Amniotic stem cell (primary cell): ENCODE results near the gene ATP6V1B1.
"Not testable (repeated sequence)": the region's sequence is repeated elsewhere in the genome, so short reads cannot be mapped to it uniquely, and the experiment has no call there.

ENCODE experiments used
- DNase-seq: peaks from one replicate; lab custom pipeline; 2025; lab: John Stamatoyannopoulos, UW

Gene ATP6V1B1

DNA sequence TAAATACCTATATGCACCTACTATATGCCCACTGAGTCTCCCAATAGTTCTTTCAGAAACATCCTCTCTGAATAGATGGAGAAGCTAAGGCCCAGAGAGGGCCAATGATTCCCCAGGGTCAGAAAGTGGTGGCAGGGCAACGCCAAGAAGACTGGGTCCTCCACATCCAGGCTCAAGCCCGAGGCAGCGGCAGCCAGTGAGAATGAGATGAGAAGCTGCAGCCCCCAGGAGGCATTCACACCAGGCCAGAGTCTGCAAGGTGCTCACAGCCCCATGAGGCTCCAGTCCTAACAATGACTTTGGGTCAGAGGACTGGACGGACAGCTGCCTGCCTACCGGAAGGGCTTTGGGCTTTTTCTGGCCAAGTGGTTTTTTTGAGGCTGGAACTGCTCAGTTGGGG, 55.4 kb downstream of the ATP6V1B1 start:
- no peak for DNase-seq

DNA sequence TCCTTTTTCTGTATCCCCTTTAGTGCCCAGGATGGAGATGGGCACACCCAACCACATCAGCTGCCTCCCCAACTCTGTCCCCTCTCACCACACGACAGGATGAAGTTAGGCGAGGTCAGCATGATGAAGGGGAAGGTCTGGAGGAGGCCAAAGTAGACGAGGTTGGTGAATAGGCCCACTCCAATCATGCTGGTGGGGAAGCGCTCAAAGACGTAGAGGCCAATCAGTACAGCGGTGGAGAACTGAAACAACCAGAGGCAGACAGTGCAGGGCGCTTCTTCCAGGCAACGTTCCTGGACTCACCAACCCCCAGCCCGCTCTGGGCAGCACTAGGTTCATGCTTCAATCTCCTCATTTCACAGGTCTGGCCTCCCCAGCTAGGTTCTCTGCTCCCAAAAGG, 56.0 kb downstream of the ATP6V1B1 start:
- no peak for DNase-seq

DNA sequence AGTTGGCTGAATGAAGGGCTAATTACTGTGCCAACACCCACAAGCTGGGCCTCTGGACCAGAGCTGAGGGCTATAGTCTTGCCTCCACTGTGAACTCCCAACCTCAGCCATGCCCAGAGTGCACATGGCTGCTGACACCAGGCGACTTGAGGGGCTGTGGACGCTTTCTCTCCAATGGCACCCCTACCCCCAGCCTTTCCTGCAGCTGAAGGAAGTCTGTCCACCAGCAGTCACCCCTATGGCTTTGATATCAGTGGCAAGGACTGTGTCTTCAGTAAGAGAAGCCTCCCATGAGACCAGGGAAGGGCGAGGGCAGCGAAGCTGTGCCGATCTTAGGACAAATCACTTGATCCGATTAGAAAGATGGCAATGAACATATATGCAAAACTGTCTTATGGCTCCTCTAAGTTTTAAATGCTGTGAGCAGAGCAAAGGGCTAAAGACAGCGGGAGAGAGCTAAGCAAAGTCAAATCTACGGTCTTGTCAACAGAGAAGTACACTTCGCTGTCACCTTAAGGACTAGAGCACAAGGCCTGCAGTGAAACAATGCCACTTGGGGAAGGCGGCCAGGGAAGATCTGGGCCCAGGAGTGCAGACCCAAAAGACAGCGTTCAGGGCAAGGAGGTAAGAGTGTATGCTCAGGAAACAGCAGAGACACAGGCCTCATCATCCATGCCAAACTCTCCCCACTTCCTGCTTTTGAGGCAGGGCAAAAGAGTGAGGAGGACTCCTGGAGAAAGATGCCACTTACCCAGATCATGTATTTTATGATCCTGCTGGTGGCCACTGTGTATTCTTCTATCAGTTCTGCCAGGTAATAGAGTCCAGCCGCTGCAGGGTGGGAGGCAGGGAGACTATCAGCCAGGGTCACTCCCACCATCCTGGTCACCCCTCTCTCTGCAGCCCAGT, 57.5 kb downstream of the ATP6V1B1 start:
- DNase-seq: no peak

DNA sequence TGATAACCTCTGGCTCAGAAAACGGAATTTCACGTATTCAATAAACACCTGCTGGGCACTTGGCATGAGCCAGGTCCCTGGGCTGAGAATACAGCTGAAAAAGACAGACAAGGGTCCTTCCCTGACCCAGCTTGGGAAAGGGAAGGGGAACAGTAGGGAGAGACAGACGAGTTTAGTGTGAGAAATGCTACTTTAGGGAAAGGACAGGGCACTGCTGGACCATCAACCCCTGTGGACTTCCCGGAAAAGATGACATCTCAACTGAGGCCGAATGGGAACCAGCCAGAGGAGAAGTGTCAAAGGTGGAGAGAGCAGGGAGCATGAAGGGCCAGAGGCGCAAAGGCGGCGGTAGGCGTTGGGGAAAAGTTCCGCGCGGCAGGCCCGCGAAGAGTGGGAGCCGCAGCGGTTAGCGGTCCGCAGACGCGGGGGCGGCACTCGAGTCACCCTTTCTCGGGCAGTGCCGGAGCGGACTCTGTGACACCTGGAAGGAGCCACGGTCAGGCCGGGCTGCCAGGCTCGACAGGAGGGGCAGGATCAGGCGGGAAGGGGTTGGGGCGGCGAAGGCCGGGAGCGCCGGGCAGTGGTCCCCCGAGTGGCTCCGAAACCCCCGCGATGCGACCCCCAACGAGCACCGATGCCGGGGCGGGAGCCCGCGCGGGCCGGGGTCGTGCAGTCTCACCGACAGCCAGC, 58.5 kb downstream of the ATP6V1B1 start:
- no peak for DNase-seq

DNA sequence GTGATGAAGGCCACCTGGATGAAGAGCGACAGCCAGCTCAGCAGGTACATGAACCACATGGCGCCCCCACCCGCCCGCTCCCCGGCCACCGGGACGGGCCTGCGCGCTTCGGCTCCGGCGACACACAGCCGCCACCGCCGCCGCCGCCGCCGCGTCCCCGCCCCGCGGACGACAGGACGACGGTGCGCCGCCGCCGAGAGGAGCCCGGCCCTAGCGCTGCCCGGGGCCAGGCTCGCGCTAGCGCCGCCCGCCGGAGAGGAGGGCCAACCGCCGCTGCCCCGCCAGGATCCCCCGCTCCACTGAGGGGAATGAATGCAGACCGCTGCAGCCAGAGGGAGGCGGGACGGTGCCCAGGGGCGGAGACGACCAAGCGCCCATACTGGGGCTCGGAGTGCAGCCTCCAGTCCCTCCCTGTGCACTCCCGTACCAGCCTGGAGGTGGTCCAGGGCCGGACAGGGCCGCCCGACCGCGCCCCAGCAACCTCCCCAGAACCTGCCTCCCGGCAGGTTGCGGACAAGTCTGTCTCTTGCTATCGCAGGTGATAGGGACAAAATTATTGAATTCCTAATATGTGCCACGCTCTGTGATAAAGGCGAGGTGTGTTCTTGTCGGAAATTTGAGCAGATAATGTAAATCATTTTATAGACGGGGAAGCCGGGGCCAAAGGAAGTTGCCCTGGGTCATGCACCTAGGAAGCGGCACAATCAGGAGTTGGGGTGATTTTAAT, 59.2 kb downstream of the ATP6V1B1 start, which contains the start of gene TEX261:
TSS of gene TEX261 (minus strand) at position 175 of the 727 bp plus-strand sequence. CDS start at position 59, 116 bp downstream.
- peak; percentile 65 for DNase-seq

DNA sequence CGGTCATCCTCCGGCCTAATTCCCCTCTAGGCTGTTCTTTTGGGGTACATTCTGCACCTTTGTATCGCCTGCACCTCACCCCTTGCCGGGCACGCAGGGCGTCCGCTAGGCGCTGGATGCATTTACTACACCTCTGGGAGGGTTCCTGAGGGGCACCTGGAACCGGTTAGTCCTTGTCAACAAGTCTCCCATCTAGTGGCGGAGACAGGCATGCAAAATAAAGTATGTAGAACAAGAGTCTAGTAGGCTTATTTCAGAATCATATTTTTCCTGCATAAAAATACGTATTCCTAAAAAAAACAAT, 59.7 kb downstream of the ATP6V1B1 start:
- peak; percentile 27 for DNase-seq

DNA sequence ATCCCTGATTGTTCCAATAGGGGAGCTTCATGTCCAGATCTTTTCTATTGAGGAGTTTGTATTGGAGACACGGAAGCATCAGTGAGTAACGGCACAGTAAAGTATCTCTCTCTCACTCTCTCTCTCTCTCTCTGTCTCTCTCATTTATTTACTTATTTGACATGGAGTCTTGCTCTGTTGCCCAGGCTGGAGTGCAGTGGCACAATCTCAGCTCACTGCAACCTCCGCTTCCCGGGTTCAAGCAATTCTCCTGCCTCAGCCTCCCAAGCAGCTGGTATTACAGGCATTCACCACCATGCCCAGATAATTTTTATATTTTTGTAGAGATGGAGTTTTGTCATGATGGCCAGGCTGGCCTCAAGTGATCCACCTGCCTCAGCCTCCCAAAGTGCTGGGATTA, 63.2 kb downstream of the ATP6V1B1 start:
- not testable (repeated sequence) for DNase-seq

DNA sequence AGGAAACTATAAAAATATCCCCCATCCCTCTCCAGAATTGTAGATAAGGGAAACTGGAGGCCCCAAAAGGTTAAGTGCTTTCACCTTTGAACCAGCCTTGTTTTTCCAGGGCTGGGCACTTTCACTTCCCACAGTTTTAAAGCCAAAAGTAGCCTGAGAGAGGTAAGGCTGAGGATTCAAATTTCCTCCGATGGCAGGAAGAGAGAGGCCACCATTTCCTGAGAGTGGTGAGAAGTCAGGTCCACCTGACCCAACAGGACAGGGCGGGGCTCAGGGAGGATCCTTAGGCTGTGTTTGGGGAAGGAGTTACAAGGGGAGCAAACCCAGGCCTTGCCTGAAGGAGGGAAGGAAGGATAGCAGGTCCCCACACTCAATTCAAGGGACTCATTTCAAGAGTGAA, 63.7 kb downstream of the ATP6V1B1 start:
- DNase-seq: no peak

DNA sequence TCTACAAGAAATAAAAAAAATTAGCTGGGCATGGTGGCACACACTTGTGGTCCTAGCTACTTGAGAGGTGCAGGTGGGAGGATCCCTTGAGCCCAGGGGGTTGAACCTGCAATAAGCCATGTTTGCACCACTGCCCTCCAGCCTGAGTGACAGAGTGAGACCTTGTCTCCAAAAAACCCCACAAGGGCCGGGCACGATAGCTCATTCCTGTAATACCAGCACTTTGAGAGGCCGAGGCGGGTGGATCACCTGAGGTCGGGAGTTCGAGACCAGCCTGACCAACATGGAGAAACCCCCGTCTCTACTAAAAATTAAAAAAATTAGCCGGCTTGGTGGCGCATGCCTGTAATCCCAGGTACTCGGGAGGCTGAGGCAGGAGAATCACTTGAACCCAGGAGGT, 64.2 kb downstream of the ATP6V1B1 start:
- DNase-seq: not testable (repeated sequence)

DNA sequence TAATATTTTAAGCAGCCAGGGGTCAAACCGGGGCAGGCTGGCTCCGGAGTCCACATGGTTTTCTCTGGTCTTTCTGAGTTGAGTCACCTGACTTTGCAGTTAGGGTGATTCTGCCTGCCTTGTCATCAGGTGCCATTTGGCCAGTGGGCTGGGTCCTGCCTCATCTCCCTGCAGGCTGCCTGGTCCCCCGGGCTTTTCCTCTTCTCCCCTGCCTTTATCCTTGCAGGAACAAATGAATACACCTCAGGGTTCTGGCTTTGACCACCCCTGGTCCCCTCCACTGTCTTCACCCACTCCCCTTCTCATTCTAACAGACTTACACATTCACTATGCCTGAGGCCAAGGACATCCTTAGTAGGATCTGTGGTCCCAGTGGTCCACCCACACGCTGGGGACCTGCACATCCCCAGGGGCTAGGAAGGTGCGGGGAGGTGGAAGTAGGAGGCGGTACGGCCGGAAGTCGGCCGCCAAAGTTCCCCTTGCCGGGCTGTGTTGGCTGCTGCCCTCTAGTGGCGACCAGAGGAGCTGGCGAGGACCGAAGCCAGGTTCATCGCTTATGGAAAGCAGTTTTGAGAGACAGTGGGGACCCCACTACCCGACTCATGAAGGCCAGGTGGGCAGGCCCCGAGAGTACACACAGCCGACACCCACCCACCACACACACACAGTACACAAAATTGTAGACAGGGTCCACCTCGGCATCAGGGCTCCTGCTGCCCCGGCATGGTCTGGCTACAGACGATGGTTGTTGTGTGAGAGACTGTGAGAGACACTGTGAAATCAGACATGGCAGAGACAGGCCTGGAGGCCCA, 65.3 kb downstream of the ATP6V1B1 start:
- DNase-seq: peak; percentile 9

DNA sequence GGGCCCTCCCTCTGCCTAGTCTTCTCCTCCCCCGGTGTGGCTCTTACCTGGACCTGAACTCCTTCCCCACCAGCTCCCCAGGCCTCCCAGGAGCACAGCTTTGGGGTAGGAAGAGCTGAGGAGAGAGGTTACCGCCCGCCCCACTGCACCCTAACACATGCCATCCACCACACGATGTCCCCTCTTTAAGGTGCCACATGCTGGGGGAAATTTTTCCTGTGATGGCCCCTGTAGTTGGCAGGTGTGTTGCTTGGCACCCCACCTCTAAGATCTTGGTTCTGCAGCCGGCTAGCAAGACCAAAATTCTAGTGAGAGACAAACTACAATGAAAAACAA, 65.9 kb downstream of the ATP6V1B1 start:
- no peak for DNase-seq

DNA sequence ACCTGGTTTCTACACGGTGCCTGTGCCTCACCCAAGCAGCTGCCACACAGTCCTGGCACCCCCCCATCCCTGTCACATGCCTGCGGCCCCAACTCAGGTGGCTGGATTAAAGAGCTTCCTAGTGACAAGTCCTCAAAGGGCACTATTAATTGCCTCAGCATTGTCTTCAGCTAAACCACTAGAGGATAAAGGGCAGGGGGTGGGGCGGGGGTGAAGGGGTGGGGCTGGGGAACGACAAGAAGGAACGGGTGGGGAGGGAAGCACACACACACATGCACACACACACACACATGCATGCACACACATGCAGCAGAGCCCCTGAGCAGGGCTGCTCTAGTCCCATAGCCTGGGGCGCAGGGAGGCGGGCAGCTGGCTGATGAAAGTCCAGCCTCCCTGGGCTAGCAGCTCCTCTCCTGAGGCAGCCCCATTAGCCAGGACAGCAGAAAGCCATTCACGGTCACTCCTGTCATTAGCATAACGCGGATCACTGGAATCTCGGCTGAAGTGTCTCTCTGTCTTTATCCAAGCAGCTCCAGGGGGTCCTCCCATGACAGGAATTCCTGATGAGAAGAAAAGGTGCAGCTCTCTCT, 66.4 kb downstream of the ATP6V1B1 start:
- no peak for DNase-seq

DNA sequence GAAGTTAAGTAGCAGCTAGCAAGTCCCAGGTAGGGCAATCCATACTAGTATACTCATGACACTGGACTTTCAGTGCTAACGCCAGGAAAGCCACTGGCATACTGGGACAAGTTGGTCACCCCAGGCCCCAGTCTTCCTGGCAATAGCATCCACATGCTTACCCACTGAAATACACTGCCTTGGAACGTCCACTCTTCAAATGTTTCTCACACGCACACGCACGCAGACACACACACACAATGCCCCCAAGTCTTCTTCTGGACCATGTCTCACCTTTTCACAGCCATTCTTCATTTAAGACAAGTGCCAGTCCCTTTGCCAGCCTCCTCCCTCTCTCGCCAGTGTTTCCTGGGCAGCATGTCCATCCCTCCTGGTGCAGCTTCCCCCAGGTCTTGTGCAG, 67.7 kb downstream of the ATP6V1B1 start:
- DNase-seq: no peak

DNA sequence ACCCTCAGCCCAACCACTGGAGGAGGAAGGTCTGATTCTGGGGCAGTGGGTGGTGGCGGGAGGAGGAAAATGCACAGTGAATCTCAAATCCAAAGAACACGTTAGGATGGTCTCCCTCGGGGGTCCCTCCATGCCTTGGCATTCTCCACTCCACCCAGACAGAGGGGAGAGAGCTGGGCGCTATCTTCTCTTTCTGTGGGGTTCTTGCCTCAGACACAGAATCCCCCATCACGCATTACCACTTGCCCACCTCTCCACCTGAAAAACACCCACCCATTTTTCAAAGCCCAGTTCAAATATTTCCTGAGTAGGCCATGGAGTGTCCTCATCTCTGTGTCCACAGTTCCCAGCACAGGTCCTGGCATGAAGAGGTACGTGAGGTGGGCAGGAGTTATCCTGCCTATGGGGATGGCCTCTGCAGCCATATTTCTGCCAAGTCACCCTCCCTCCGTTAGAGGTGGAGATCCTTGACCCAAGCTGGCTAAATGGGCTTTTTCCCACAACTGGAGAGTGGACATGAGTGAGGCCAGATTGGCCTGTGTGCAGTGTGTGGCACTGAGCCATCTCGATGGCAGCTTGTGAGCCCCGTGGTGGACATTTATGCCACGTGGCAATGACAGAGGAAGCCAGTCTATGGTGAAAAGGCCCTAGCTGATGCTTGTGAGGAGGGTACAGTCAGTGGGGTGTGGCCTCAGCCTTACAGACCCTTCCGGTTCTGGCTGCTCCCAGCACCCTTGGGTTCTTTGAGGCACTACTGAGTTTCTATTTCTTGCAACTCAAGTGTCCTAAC, 68.5 kb downstream of the ATP6V1B1 start:
- DNase-seq: no peak

DNA sequence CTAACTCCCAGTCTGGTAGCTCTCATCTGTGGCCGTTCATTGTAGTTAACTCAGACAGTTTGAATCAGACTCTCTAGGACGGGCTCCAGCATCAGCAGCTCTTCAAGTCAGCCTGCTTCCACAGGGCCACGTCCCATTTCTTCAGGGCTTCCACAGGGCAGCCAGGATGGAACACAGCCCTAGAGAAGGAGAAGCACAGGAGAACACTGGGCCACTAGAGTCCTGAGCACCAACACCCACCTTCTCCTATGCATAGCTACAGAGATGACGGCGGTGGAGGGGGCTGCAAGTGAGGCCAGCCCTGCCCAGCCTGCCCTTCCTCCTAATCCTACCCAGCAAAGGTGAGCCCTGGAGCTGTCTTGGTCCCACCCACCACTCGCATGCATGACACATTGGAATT, 69.2 kb downstream of the ATP6V1B1 start:
- DNase-seq: no peak

DNA sequence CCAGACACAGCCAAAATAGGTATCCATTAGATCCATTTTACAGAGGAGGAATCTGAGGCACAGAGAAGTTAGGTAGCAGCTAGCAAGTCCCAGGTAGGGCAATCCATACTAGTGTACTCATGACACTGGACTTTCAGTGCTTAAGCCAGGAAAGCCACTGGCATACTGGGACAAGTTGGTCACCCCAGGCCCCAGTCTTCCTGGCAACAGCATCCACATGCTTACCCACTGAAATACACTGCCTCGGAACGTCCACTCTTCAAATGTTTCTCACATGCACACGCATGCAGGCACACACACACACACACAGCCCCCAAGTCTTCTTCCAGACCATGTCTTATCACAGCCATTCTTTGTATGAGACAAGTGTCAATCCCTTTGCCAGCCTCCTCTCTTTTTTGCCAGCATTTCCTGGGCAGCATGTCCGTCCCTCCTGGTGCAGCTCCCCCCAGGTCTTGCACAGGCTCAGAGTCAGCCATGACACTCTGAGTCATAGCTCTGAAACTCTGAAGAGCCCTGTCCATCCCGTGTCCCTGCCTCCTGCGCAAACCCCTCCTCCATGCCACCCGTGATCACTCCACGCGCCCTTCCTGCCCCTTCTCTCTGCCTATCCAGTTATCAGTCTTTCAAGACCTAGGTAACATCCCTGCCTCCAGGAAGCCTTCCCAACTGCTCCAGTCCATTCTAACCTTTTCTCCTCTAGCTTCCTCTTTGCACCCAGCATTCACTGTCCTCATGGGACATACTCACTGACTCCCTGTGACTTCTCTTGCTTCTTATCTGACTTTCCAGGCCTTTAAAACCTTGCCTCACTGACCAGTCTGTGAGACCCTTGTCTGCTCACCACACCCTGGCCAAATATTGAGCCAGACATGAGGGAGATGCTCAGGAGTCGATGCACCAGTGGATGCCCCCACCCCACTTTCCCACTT, 69.8 kb downstream of the ATP6V1B1 start:
- no peak for DNase-seq

DNA sequence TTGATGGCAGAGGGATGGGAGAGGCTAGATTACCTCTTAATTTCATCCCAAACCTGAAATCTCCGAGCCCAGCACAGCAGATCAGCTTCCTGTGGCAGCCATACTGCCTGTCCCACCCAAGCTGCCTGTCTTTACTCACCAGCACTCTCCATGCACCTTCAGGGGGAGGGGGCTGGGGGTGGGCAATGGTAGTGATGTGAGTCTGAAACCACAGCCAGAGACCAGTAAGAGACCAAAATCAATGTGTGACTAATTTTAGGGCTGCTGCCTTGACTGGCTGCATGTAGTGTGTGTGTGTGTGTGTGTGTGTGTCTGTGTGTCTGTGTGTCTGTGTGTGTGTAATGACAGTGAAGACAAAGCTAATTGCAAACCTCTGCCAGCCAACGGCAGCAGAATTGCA, 70.6 kb downstream of the ATP6V1B1 start:
- no peak for DNase-seq

DNA sequence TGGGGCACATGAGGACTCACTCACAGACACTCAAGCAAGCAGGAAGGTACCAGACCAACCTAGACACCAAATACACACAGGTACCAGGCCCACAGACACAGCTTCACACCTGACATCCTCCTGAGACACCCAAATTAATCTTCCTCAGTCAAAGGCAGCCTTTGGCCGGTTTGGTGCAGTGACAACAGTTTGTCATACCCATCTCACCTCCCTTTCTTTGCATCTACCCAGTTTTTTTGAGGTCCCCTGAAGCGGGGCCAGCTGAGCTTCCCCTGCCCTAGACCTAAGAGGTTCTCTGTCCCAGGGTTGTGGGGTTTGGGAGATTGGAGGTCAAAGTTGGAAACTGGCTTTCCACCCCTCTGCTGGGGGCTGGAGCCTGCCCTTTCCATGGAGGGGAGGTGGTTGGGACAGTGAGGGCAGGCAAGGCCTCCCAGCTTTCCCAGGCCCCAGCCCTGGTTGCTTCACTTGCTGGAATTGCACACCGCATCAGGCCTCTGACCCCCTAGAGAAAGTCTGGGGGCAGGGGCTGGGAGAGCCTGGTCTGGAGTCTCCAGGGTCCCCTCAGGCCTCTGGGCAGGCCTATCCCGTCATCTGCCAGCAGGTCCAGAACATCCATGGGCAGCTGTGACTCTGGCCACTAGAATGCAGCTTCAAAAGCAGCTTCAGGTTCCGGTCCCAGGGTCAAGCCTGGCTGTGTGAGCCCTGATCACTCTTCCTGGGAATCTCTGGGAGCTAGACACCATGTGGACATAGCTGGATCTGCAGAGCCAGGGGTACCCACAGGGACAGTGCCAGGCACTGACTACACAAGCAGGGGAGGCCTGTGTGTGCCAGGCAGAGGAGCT, 71.5 kb downstream of the ATP6V1B1 start:
- no peak for DNase-seq

DNA sequence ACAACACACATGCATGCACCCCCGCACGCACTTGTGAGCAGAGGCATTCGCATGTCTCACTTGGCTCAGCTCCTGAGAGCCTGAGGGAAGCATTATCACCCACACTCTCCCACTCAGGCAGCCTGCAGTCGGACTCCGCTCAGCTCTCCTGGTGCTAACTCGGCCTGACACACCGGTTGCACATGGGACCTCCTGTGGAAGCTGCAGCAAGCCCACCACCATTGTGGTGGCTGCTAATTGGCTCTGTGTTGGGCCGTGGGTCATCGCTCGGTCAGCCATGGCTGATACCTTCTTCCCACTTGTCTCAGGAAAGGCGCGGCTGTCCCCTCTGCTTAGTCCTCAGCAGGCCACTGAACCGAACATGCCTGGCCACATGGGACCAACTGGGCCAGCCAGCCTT, 72.6 kb downstream of the ATP6V1B1 start:
- no peak for DNase-seq
